IPS DF 4.7 (cell line): ENCODE measurements around the gene ATP2A3.

Source experiments
- DNase-seq: peaks from one replicate; pipeline ENCODE4 v3.0.0-alpha.2; 2013; ENCODE audit warnings: low spot score; ENCODE audit errors: extremely low read depth

The ATP2A3 gene

GRCh38 chr17:3893003-3893719, 71.1 kb downstream of the ATP2A3 start, which contains the start of gene CAMKK1:
Gene CAMKK1, minus strand, starts transcription at chr17:3893053. Its CDS starts 7,366 bp downstream, at chr17:3885687.
- no peak for DNase-seq

GRCh38 chr17:3892095-3892998, 71.9 kb downstream of the ATP2A3 start:
- no peak for DNase-seq

- no peak for DNase-seq
Observed at GRCh38 chr17:3891626-3892094, 72.6 kb downstream of the ATP2A3 start.

GRCh38 chr17:3890878-3891219, 73.4 kb downstream of the ATP2A3 start:
- DNase-seq: no peak

- DNase-seq: no peak
Observed at GRCh38 chr17:3890082-3890877, 74.0 kb downstream of the ATP2A3 start.

GRCh38 chr17:3889325-3890012, 74.8 kb downstream of the ATP2A3 start:
- no peak for DNase-seq

- DNase-seq: no peak
Observed at GRCh38 chr17:3888343-3889171, 75.7 kb downstream of the ATP2A3 start.

GRCh38 chr17:3887804-3888203, 76.4 kb downstream of the ATP2A3 start:
- no peak for DNase-seq

GRCh38 chr17:3887394-3887793, 76.8 kb downstream of the ATP2A3 start:
- no peak for DNase-seq

- DNase-seq: no peak
Observed at GRCh38 chr17:3886776-3887175, 77.5 kb downstream of the ATP2A3 start.

- DNase-seq: no peak
Observed at GRCh38 chr17:3885970-3886369, 78.3 kb downstream of the ATP2A3 start.

GRCh38 chr17:3885271-3885670, 79.0 kb downstream of the ATP2A3 start:
- DNase-seq: no peak

GRCh38 chr17:3884188-3884587, 80.0 kb downstream of the ATP2A3 start:
- DNase-seq: no peak

- no peak for DNase-seq
Observed at GRCh38 chr17:3882276-3882675, 82.0 kb downstream of the ATP2A3 start.

GRCh38 chr17:3880983-3881382, 83.3 kb downstream of the ATP2A3 start:
- DNase-seq: no peak

- no peak for DNase-seq
Observed at GRCh38 chr17:3879591-3880417, 84.4 kb downstream of the ATP2A3 start.

- DNase-seq: no peak
Observed at GRCh38 chr17:3879186-3879585, 85.1 kb downstream of the ATP2A3 start.

- DNase-seq: no peak
Observed at GRCh38 chr17:3877220-3877619, 87.0 kb downstream of the ATP2A3 start.

- no peak for DNase-seq
Observed at GRCh38 chr17:3875317-3875716, 88.9 kb downstream of the ATP2A3 start.
